ENCODE measurements around the gene SLC8B1. TPM values are rescaled to one million over a fixed set of nuclear protein-coding genes. Genes with fewer than 3 reads are reported as not detected.

The SLC8B1 gene
- total RNA-seq, 1 experiment from 2014 or later, result 29.0 TPM

DNA sequence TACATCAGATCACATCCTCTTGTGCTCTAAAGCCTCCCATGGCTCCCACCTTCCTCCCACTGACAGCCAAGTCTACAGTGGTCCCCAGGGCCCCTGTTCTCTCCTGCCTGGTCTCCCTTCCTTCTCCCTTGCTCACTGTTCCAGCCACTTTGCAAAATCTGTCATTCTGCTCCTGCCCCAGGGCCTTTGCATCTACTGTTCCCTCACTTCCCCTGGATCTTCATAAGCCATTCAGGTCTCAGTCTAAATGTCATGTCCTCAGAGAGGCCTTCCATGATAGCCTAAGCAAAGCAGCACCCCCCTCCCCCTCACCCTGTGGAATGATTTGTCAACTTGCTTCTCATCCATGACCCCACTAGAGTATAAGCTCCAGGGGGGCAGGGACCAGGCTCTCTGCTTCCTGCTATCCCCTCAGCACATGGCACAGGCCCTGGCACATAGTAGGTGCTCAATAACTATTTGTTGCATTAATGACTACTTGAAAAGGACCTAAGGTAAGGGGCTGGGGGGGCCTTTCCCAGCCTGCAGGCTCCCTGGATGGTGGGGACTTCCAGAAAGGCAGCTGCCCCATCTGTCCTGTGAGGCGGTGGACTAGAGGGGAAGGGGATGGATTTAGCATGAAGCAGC is 5.0 kb downstream of the SLC8B1 start:
- Histone ChIP-seq H3K4me2 (no peak overlapping the region), H4K20me1 (ENCODE audit: insufficient read depth) (no peaks in the 10 kb centered on the region), H3K4me1 (replicated peaks; ENCODE audit: insufficient read depth) (no peaks in the 10 kb centered on the region; the same call in 1 of the 2 replicates), H3K9me2 (ENCODE audit: insufficient read depth) (no peaks in the 10 kb centered on the region), H2AFZ (no peak overlapping the region), H3K27ac (no peak overlapping the region), H3K36me3 (ENCODE audit: low read depth) (no peaks in the 10 kb centered on the region; the same call in 1 of the 2 replicates), H3F3A (ENCODE audit: insufficient read depth, low read depth) (peaks cover 13% of the 10 kb centered on the region; the same call in 1 of the 2 replicates), H3K27me3 (ENCODE audit: insufficient read depth, low read depth) (no peaks in the 10 kb centered on the region), H3K4me3 (no peak overlapping the region), H3K9me3 (ENCODE audit: insufficient read depth, low read depth) (no peaks in the 10 kb centered on the region), H3K79me2 (ENCODE audit: low read depth) (peaks cover 7% of the 10 kb centered on the region; the same call in 1 of the 2 replicates)
- POLR2A ChIA-PET (ENCODE audit: unreplicated experiment), result no interaction called here
- TF ChIP-seq, protein P1, sequence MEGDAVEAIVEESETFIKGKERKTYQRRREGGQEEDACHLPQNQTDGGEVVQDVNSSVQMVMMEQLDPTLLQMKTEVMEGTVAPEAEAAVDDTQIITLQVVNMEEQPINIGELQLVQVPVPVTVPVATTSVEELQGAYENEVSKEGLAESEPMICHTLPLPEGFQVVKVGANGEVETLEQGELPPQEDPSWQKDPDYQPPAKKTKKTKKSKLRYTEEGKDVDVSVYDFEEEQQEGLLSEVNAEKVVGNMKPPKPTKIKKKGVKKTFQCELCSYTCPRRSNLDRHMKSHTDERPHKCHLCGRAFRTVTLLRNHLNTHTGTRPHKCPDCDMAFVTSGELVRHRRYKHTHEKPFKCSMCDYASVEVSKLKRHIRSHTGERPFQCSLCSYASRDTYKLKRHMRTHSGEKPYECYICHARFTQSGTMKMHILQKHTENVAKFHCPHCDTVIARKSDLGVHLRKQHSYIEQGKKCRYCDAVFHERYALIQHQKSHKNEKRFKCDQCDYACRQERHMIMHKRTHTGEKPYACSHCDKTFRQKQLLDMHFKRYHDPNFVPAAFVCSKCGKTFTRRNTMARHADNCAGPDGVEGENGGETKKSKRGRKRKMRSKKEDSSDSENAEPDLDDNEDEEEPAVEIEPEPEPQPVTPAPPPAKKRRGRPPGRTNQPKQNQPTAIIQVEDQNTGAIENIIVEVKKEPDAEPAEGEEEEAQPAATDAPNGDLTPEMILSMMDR (conservative IDR thresholded peaks at IDR 0.05), result no peak
- no peak for TF ChIP-seq EZH2 (IDR thresholded peaks at IDR 0.05; ENCODE audit: low read depth)
- DNase-seq, result no peak
- BruUV-seq (replicated peaks), result no TSS peak
- intact Hi-C loops (cut with micrococcal nuclease; ENCODE audit: unreplicated experiment), result no loop called here
- CTCF ChIA-PET, result no interaction called here

DNA sequence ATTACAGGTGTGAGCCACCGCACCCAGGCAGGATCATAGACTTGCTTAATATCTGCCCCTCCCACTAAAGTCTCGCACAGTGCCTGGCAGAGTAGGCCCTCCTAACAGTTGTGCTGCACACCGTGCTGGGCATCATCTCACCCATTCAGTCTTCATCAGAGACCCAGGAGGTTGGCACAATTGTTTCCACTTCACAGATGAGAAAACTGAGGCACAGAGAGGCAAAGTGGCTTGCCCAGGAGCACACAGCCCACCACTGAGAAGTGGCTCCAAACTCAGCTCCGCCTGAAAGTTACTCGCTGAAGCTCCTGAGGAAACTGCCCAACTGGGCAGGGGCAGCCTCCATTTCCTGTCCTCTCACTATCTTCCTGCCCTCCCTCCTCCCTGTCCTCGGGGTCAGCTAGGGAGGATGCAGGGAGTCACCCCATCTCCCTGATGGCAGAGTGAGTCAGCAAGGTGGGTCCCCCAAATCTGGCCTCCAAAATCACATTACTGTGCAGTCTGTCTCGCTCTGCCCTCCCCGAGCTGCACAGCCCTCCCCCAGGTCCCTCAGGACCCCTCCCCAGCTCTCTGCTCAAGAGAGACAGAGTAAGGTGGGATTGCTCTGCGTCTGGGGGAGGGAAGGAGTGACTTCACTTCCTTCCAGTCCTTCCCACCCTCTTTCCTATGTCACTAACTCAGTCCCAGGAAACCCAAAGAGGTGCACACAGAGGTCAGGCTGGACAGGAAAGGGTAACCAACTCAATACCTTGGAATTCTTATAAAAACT is 5.7 kb downstream of the SLC8B1 start:
- TF ChIP-seq, protein P1 (conservative IDR thresholded peaks at IDR 0.05), result no peak
- no peak for TF ChIP-seq EZH2 (IDR thresholded peaks at IDR 0.05; ENCODE audit: low read depth)
- no peaks in the 10 kb centered on the region for H4K20me1 ChIP-seq (ENCODE audit: insufficient read depth)
- no TSS peak for BruUV-seq (replicated peaks)
- intact Hi-C loops (cut with micrococcal nuclease; ENCODE audit: unreplicated experiment), result no loop called here
- H3K79me2 ChIP-seq (ENCODE audit: low read depth), result peaks cover 7% of the 10 kb centered on the region; the same call in 1 of the 2 replicates
- no peak for DNase-seq
- no peaks in the 10 kb centered on the region for H3K9me3 ChIP-seq (ENCODE audit: insufficient read depth, low read depth)
- ChIA-PET POLR2A (ENCODE audit: unreplicated experiment) (no interaction called here), CTCF (no interaction called here)
- H3K9me2 ChIP-seq (ENCODE audit: insufficient read depth), result no peaks in the 10 kb centered on the region
- no peaks in the 10 kb centered on the region; the same call in 1 of the 2 replicates for H3K4me1 ChIP-seq (replicated peaks; ENCODE audit: insufficient read depth)
- no peak overlapping the region for H3K4me2 ChIP-seq
- H3K27ac ChIP-seq, result no peak overlapping the region
- no peaks in the 10 kb centered on the region; the same call in 1 of the 2 replicates for H3K36me3 ChIP-seq (ENCODE audit: low read depth)
- H3K4me3 ChIP-seq, result no peak overlapping the region
- H3K27me3 ChIP-seq (ENCODE audit: insufficient read depth, low read depth), result no peaks in the 10 kb centered on the region
- no peak overlapping the region for H2AFZ ChIP-seq
- peaks cover 10% of the 10 kb centered on the region; the same call in 1 of the 2 replicates for H3F3A ChIP-seq (ENCODE audit: insufficient read depth, low read depth)

- BruUV-seq (replicated peaks), result no TSS peak
- CTCF ChIA-PET, result no interaction called here
- TF ChIP-seq, protein P1 (conservative IDR thresholded peaks at IDR 0.05), result no peak
- no peak for TF ChIP-seq EZH2 (IDR thresholded peaks at IDR 0.05; ENCODE audit: low read depth)
- H3F3A ChIP-seq (ENCODE audit: insufficient read depth, low read depth), result peaks cover 11% of the 10 kb centered on the region; the same call in 1 of the 2 replicates
- H3K27me3 ChIP-seq (ENCODE audit: insufficient read depth, low read depth), result no peaks in the 10 kb centered on the region
- POLR2A ChIA-PET (ENCODE audit: unreplicated experiment), result no interaction called here
- H3K9me2 ChIP-seq (ENCODE audit: insufficient read depth), result no peaks in the 10 kb centered on the region
- H4K20me1 ChIP-seq (ENCODE audit: insufficient read depth), result no peaks in the 10 kb centered on the region
- H3K4me2 ChIP-seq, result no peak overlapping the region
- peaks cover 3% of the 10 kb centered on the region; the same call in 1 of the 2 replicates for H3K79me2 ChIP-seq (ENCODE audit: low read depth)
- H3K36me3 ChIP-seq (ENCODE audit: low read depth), result no peaks in the 10 kb centered on the region; the same call in 1 of the 2 replicates
- DNase-seq, result no peak
- H3K27ac ChIP-seq, result no peak overlapping the region
- H3K4me1 ChIP-seq (replicated peaks; ENCODE audit: insufficient read depth), result peaks cover 1% of the 10 kb centered on the region
- intact Hi-C loops (cut with micrococcal nuclease; ENCODE audit: unreplicated experiment), result no loop called here
- no peak overlapping the region for H3K4me3 ChIP-seq
- H3K9me3 ChIP-seq (ENCODE audit: insufficient read depth, low read depth), result no peaks in the 10 kb centered on the region
- H2AFZ ChIP-seq, result no peak overlapping the region
Observed at GRCh38 chr12:113328368-113328889, 6.5 kb downstream of the SLC8B1 start.
